IMR-90 (cell line): Measurements from ENCODE around the gene ABHD2. TPM values are rescaled to one million over a fixed set of nuclear protein-coding genes. Genes with fewer than 3 reads are reported as not detected.
A peak's percentile ranks its signal among the peaks of the same experiment; 100 is the strongest.

Source experiments
- ATAC-seq: fragments of 200-7000 bp; cut with Tn5 transposase; 2 replicates; pipeline ENCODE4 v1.9.1; 2020; ENCODE audit warnings: low read depth, mild to moderate bottlenecking, moderate library complexity
- BruUV-seq: library from RNA; stranded (reverse); fragments of 400-500 nt; replicated peaks from 2 replicates; lab custom pipeline; 2021; lab: Mats Ljungman, UMichigan
- CTCF ChIA-PET: fragments of 300-600 bp; formaldehyde crosslinking; extraction: SDS; loops from one replicate; lab custom pipeline; 2021; ENCODE audit warnings: antibody characterized with exemption; lab: Yijun Ruan, JAX
- POLR2A ChIA-PET: fragments of 300-600 bp; sonication (Branson Sonifier 250); formaldehyde crosslinking; loops from one replicate; lab custom pipeline; 2022; ENCODE audit warnings: antibody characterized with exemption; ENCODE audit not compliant: unreplicated experiment; lab: Charles Lee
- DNase-seq: peaks from one replicate; pipeline ENCODE4 v3.0.0; 2013
- H2AFZ ChIP-seq: replicated peaks from 2 replicates; pipeline ENCODE3; 2013; ENCODE audit warnings: low read length, mild to moderate bottlenecking; ENCODE audit not compliant: poor library complexity
- H2AK5ac ChIP-seq: 2 replicates; pipeline ENCODE4 v1.6.1; 2013; ENCODE audit warnings: low read depth, low read length, inconsistent platforms
- H2AK9ac ChIP-seq: replicated peaks from 2 replicates; pipeline ENCODE3; 2013; ENCODE audit warnings: mild to moderate bottlenecking, low read depth, low read length, moderate library complexity; ENCODE audit not compliant: poor library complexity
- H2BK120ac ChIP-seq: 2 replicates; pipeline ENCODE4 v1.6.1; 2013; ENCODE audit warnings: low read depth, low read length, inconsistent platforms
- H2BK15ac ChIP-seq: 3 replicates; pipeline ENCODE4 v1.6.1; 2013; ENCODE audit warnings: low read depth, low read length, inconsistent platforms
- H2BK20ac ChIP-seq: 2 replicates; pipeline ENCODE4 v1.6.1; 2013; ENCODE audit warnings: low read depth, mild to moderate bottlenecking, inconsistent platforms, low read length, moderate library complexity
- H2BK5ac ChIP-seq: 2 replicates; pipeline ENCODE4 v1.6.1; 2013; ENCODE audit warnings: mild to moderate bottlenecking, low read depth, low read length, inconsistent platforms; ENCODE audit not compliant: poor library complexity, severe bottlenecking
- H3K14ac ChIP-seq: replicated peaks from 2 replicates; pipeline ENCODE4 v1.6.1; 2013; ENCODE audit warnings: low read depth, low read length, inconsistent platforms
- H3K18ac ChIP-seq: 2 replicates; pipeline ENCODE4 v1.6.1; 2013; ENCODE audit warnings: low read depth, low read length, control low read depth
- H3K23ac ChIP-seq: 2 replicates; pipeline ENCODE4 v1.6.1; 2013; ENCODE audit warnings: low read depth, low read length, inconsistent platforms
- H3K27ac ChIP-seq: 2 replicates; pipeline ENCODE4 v1.5.1; 2013; ENCODE audit warnings: mild to moderate bottlenecking, control low read depth, low read length; ENCODE audit not compliant: insufficient read depth
- H3K27me3 ChIP-seq: 2 replicates; pipeline ENCODE4 v1.6.1; 2013; ENCODE audit warnings: low read length; ENCODE audit not compliant: control insufficient read depth, insufficient read depth
- H3K36me3 ChIP-seq: 2 replicates; pipeline ENCODE4 v1.6.1; 2013; ENCODE audit warnings: low read length, mixed read lengths; ENCODE audit not compliant: control insufficient read depth, insufficient read depth
- H3K4ac ChIP-seq: 2 replicates; pipeline ENCODE4 v1.6.1; 2013; ENCODE audit warnings: low read depth, low read length, inconsistent platforms
- H3K4me1 ChIP-seq: 2 replicates; pipeline ENCODE4 v1.6.1; 2013; ENCODE audit warnings: low read length, mixed read lengths; ENCODE audit not compliant: control insufficient read depth, insufficient read depth
- H3K4me2 ChIP-seq: 2 replicates; pipeline ENCODE4 v1.6.1; 2013; ENCODE audit warnings: low read depth, mild to moderate bottlenecking, control low read depth, low read length, moderate library complexity
- H3K4me3 ChIP-seq: 2 replicates; pipeline ENCODE4 v1.5.1; 2013; ENCODE audit warnings: low read depth, mild to moderate bottlenecking, control low read depth, low read length, moderate library complexity; ENCODE audit not compliant: insufficient read depth
- H3K56ac ChIP-seq: 2 replicates; pipeline ENCODE4 v1.6.1; 2013; ENCODE audit warnings: low read length, inconsistent platforms; ENCODE audit not compliant: insufficient read depth; ENCODE audit errors: extremely low read depth
- H3K79me1 ChIP-seq, 2 experiments: 2 replicates each; pipeline ENCODE4 v1.6.1; 2013; ENCODE audit warnings: low read length in 2 of 2, inconsistent platforms in 1 of 2, low read depth in 1 of 2
- H3K9ac ChIP-seq: 2 replicates; pipeline ENCODE4 v1.6.1; 2013; ENCODE audit warnings: low read depth, low read length, control low read depth
- H3K9me1 ChIP-seq: 2 replicates; pipeline ENCODE4 v1.6.1; 2013; ENCODE audit warnings: low read length, inconsistent platforms; ENCODE audit not compliant: insufficient read depth
- H3K9me3 ChIP-seq: 2 replicates; pipeline ENCODE4 v1.6.1; 2013; ENCODE audit warnings: low read length; ENCODE audit not compliant: control insufficient read depth, insufficient read depth
- H4K20me1 ChIP-seq: 2 replicates; pipeline ENCODE4 v1.6.1; 2013; ENCODE audit warnings: low read length, inconsistent platforms; ENCODE audit not compliant: insufficient read depth
- H4K5ac ChIP-seq: 2 replicates; pipeline ENCODE4 v1.6.1; 2013; ENCODE audit warnings: mild to moderate bottlenecking, low read depth, low read length, control low read depth
- H4K8ac ChIP-seq, 2 experiments: 2 replicates each; pipeline ENCODE4 v1.6.1; 2013; ENCODE audit warnings: low read depth in 2 of 2, low read length in 2 of 2, control low read depth in 1 of 2, inconsistent platforms in 1 of 2
- H4K91ac ChIP-seq: 2 replicates; pipeline ENCODE4 v1.6.1; 2013; ENCODE audit warnings: low read depth, low read length, inconsistent platforms; ENCODE audit not compliant: insufficient read depth
- CEBPB ChIP-seq: IDR thresholded peaks from 2 replicates; pipeline ENCODE4 v1.6.1; 2012; ENCODE audit warnings: low read depth, low read length, improper control_type of control experiment
- CHD1 ChIP-seq: IDR thresholded peaks from 2 replicates; pipeline ENCODE4 v1.6.1; 2012; ENCODE audit warnings: low read depth, low read length, improper control_type of control experiment
- CTCF ChIP-seq: conservative IDR thresholded peaks from 2 replicates; pipeline ENCODE4 v1.5.1; 2012; ENCODE audit warnings: mild to moderate bottlenecking, low read depth, low read length, improper control_type of control experiment
- MAFK ChIP-seq: IDR thresholded peaks from 2 replicates; pipeline ENCODE4 v1.6.1; 2012; ENCODE audit warnings: low read depth, low read length, improper control_type of control experiment
- MAZ ChIP-seq: IDR thresholded peaks from 2 replicates; pipeline ENCODE4 v1.6.1; 2012; ENCODE audit warnings: low read depth, mild to moderate bottlenecking, low read length, improper control_type of control experiment, moderate library complexity, borderline replicate concordance
- POLR2A ChIP-seq: IDR thresholded peaks from 2 replicates; pipeline ENCODE4 v1.6.1; 2012; ENCODE audit warnings: mild to moderate bottlenecking, low read depth, low read length
- RAD21 ChIP-seq: IDR thresholded peaks from 2 replicates; pipeline ENCODE4 v1.6.1; 2012; ENCODE audit warnings: low read length, improper control_type of control experiment
- WGBS, 2 experiments: methylation state at CpG; one replicate each; pipeline versions ENCODE4 v1.1.5 to v1.1.7; 2013; ENCODE audit warnings: missing lambda C conversion rate in 2 of 2; ENCODE audit not compliant: insufficient read length in 1 of 2; ENCODE audit errors: extremely low coverage in 2 of 2; 5-methylcytosine and 5-hydroxymethylcytosine counted together
- dilution Hi-C: fragments of 300-500 bp; cut with HindIII; formaldehyde crosslinking; loops from one replicate; pipeline ENCODE4 v1.14.3; 2018; ENCODE audit warnings: low sequenced_read_pairs; ENCODE audit not compliant: unreplicated experiment
- in situ Hi-C: fragments of 300-500 bp; cut with MboI; formaldehyde crosslinking; loops from 3 replicates; pipeline ENCODE4 v1.14.3; 2019; ENCODE audit warnings: low sequenced_read_pairs, inconsistent platforms, mixed read lengths
- intact Hi-C: fragments of 100-400 bp; cut with micrococcal nuclease; formaldehyde crosslinking; loops from 2 replicates; pipeline ENCODE4 v1.10.0; 2022
- polyA plus RNA-seq, 3 experiments: library from polyadenylated mRNA; depleted of rRNA; stranded (reverse); fragments of >200 nt; gene quantifications; 2 replicates each; pipeline ENCODE4 v1.2.3, GENCODE V29; 2012; ENCODE audit warnings: low replicate concordance in 1 of 3
- total RNA-seq: library from RNA; depleted of rRNA; stranded (reverse); fragments of >200 nt; gene quantifications from 2 replicates; pipeline ENCODE4 v1.2.3, GENCODE V29; 2012

Gene ABHD2
- total and polyA plus RNA-seq, 2 of the 4 experiments (the other 2 are of a cell fraction): 31.2 to 62.9 TPM

- Histone ChIP-seq H3K4me3 (no peak overlapping the region), H4K8ac (no peak overlapping the region), H3K4me2 (no peak overlapping the region), H2BK5ac (no peak overlapping the region), H4K20me1 (no peaks in the 10 kb centered on the region), H2AK9ac (no peak overlapping the region), H3K14ac (no peak overlapping the region), H3K4me1 (no peaks in the 10 kb centered on the region), H3K9ac (no peak overlapping the region), H3K9me1 (no peaks in the 10 kb centered on the region), H2BK15ac (no peak overlapping the region), H2AFZ (peak overlapping the region; percentile 5), H3K27ac (no peak overlapping the region), H4K5ac (no peak overlapping the region), H3K23ac (no peak overlapping the region), H3K27me3 (peaks cover 32% of the 10 kb centered on the region), H4K91ac (no peak overlapping the region), H3K79me1 (no peaks in the 10 kb centered on the region), H3K18ac (no peak overlapping the region), H3K4ac (no peak overlapping the region), H2AK5ac (no peak overlapping the region), H3K56ac (no peak overlapping the region), H3K9me3 (no peaks in the 10 kb centered on the region), H2BK120ac (no peak overlapping the region), H2BK20ac (no peak overlapping the region), H3K36me3 (no peaks in the 10 kb centered on the region)
- intact Hi-C loops (no loop called here), dilution Hi-C loops (no loop called here), in situ Hi-C loops (no loop called here)
- ChIA-PET POLR2A (no interaction called here), CTCF (interaction anchor here (1.7 kb wide), 1 partner anchor 10 kb away, joined by 5 read pairs; no protein-coding TSS in a partner anchor)
- no peak for ATAC-seq
- DNase-seq: no peak
- BruUV-seq: no TSS peak
- TF ChIP-seq RAD21 (no peak), POLR2A (no peak), MAFK (no peak), CEBPB (no peak), MAZ (no peak), CTCF (no peak), CHD1 (no peak)
- WGBS, 2 experiments: 61% methylated on average over 2 of the region's 6 CpGs; no CpG with 5 or more reads in 1 of the 2 experiments
Measured at GRCh38 chr15:89217686-89218376, 129.6 kb downstream of the ABHD2 start.
